HepG2 (cell line): Measurements from ENCODE around the gene ACSL5. TPM values are rescaled to one million over a fixed set of nuclear protein-coding genes. Genes with fewer than 3 reads are reported as not detected.

Experiments used
- ATAC-seq: fragments of 200-7000 bp; cut with Tn5 transposase; 3 replicates; pipeline ENCODE4 v1.9.1; 2020; ENCODE audit warnings: mild to moderate bottlenecking, moderate library complexity
- BruUV-seq: library from RNA; stranded (reverse); fragments of 400-500 nt; replicated peaks from 2 replicates; lab custom pipeline; 2021; lab: Mats Ljungman, UMichigan
- CTCF ChIA-PET: fragments of 300-600 bp; formaldehyde crosslinking; extraction: SDS; loops from one replicate; lab custom pipeline; 2021; ENCODE audit warnings: low total read pairs, inconsistent platforms, low intra/inter-chr PET ratio; lab: Yijun Ruan, JAX
- POLR2A ChIA-PET: fragments of 350-600 bp; sonication (Branson Sonifier 250); formaldehyde crosslinking; loops from one replicate; lab custom pipeline; 2020; ENCODE audit warnings: antibody characterized with exemption, inconsistent platforms; lab: Yijun Ruan, JAX
- DNase-seq: peaks from one replicate; pipeline ENCODE4 v3.0.0-alpha.2; 2015; ENCODE audit warnings: low spot score
- FAIRE-seq: peaks from 3 replicates; lab custom pipeline; 2011; peaks lifted over from hg19 to GRCh38; lab: Jason Lieb, UNC
- H2AFZ ChIP-seq: one replicate; pipeline ENCODE4 v1.6.1; 2011; ENCODE audit warnings: low read length, inconsistent platforms
- H3K27ac ChIP-seq: fragments of 300-600 bp; 3 replicates; pipeline ENCODE4 v1.8.0; 2011; ENCODE audit warnings: mixed run types, mild to moderate bottlenecking, mixed read lengths, low read length, inconsistent platforms; ENCODE audit not compliant: insufficient read depth; ENCODE audit errors: extremely low read length
- H3K27me3 ChIP-seq, 2 experiments: fragments of 200-600 bp in 1 of 2; 2 replicates in 1 of 2; 3 replicates in 1 of 2; pipeline versions ENCODE4 v1.6.0 to v1.8.0; 2011; ENCODE audit warnings: low read length in 2 of 2, mild to moderate bottlenecking in 2 of 2, moderate library complexity in 2 of 2, inconsistent platforms in 1 of 2; ENCODE audit not compliant: insufficient read depth in 2 of 2, control insufficient read depth in 1 of 2
- H3K36me3 ChIP-seq, 2 experiments: fragments of 200-600 bp in 1 of 2; replicated peaks in 1 of 2; 2 replicates in 1 of 2; 3 replicates in 1 of 2; pipeline versions ENCODE4 v1.5.1 to v1.8.0; 2011; ENCODE audit warnings: low read length in 2 of 2, inconsistent platforms in 1 of 2; ENCODE audit not compliant: insufficient read depth in 2 of 2, control insufficient read depth in 1 of 2
- H3K4me1 ChIP-seq: 2 replicates; pipeline ENCODE4 v1.5.1; 2012; ENCODE audit warnings: low read length, inconsistent platforms; ENCODE audit not compliant: insufficient read depth
- H3K4me2 ChIP-seq: 2 replicates; pipeline ENCODE4 v1.6.0; 2011; ENCODE audit warnings: low read depth, low read length, inconsistent platforms
- H3K4me3 ChIP-seq, 3 experiments: fragments of 200-600 bp in 1 of 3; sonication (generic), shearing (Covaris generic) in 1 of 3; replicated peaks in 1 of 3; 2 replicates each; pipeline ENCODE4 v1.5.1; 2011 to 2016; ENCODE audit warnings: low read length in 3 of 3, inconsistent platforms in 2 of 3, low read depth in 2 of 3, mild to moderate bottlenecking in 2 of 3, control low read depth in 1 of 3, mixed read lengths in 1 of 3; ENCODE audit not compliant: insufficient read depth in 1 of 3
- H3K79me2 ChIP-seq: one replicate; pipeline ENCODE4 v1.6.1; 2011; ENCODE audit warnings: low read length, inconsistent platforms; ENCODE audit not compliant: insufficient read depth
- H3K9ac ChIP-seq: 2 replicates; pipeline ENCODE4 v1.6.0; 2011; ENCODE audit warnings: mild to moderate bottlenecking, low read depth, low read length, inconsistent platforms; ENCODE audit not compliant: insufficient read depth
- H3K9me3 ChIP-seq: 2 replicates; pipeline ENCODE4 v1.5.1; 2012; ENCODE audit warnings: mild to moderate bottlenecking, low read length
- H4K20me1 ChIP-seq: 2 replicates; pipeline ENCODE4 v1.6.0; 2011; ENCODE audit warnings: inconsistent platforms, mild to moderate bottlenecking, low read length, moderate library complexity; ENCODE audit not compliant: insufficient read depth
- ATAD3A ChIP-seq: sonication (generic); formaldehyde crosslinking; IDR thresholded peaks from 2 replicates; pipeline ENCODE4 v1.4.0; 2020; ENCODE audit warnings: missing genetic modification reagents
- GRHL1 ChIP-seq: sonication (generic); formaldehyde crosslinking; conservative IDR thresholded peaks from 2 replicates; pipeline ENCODE4 v1.8.0; 2022; ENCODE audit warnings: missing genetic modification reagents
- LCORL ChIP-seq, 2 experiments: fragments of 450-650 bp in 1 of 2; sonication (generic) in 1 of 2; formaldehyde crosslinking in 1 of 2; IDR thresholded peaks; 2 replicates each; pipeline versions ENCODE4 v1.5.0 to v1.6.1; 2017 to 2020; ENCODE audit warnings: antibody characterized with exemption in 1 of 2, missing genetic modification reagents in 1 of 2
- NPAS2 ChIP-seq: sonication (generic); formaldehyde crosslinking; IDR thresholded peaks from 2 replicates; pipeline ENCODE4 v1.8.0; 2022; ENCODE audit warnings: mild to moderate bottlenecking, missing genetic modification reagents, borderline replicate concordance
- NR2F6 ChIP-seq, 2 experiments: IDR thresholded peaks; 2 replicates each; pipeline ENCODE4 v1.6.1; 2016; ENCODE audit warnings: antibody characterized with exemption in 1 of 2, mild to moderate bottlenecking in 1 of 2
- STAT6 ChIP-seq: sonication (generic); formaldehyde crosslinking; IDR thresholded peaks from 2 replicates; pipeline ENCODE4 v1.4.0; 2020; ENCODE audit warnings: missing genetic modification reagents, mild to moderate bottlenecking, borderline replicate concordance
- TBL1XR1 ChIP-seq: fragments of 150-350 bp; IDR thresholded peaks from 2 replicates; pipeline ENCODE4 v1.6.1; 2014; ENCODE audit warnings: borderline replicate concordance, low read length; ENCODE audit not compliant: partially characterized antibody
- ZNF138 ChIP-seq: sonication (generic); formaldehyde crosslinking; IDR thresholded peaks from 2 replicates; pipeline ENCODE4 v1.5.0; 2020; ENCODE audit warnings: mild to moderate bottlenecking, low read depth, missing genetic modification reagents
- WGBS: methylation state at CpG from one replicate; pipeline ENCODE4 v1.1.6; 2017; ENCODE audit warnings: low lambda C conversion rate; 5-methylcytosine and 5-hydroxymethylcytosine counted together
- in situ Hi-C: cut with HindIII; loops from 2 replicates; pipeline ENCODE4 v1.10.0; 2017; ENCODE audit warnings: low pct_unique_long_range_greater_than_20kb; ENCODE audit not compliant: extremely low pct_ligation_motif_present
- intact Hi-C: fragments of 100-400 bp; cut with micrococcal nuclease; formaldehyde crosslinking; loops from one replicate; pipeline ENCODE4 v1.10.0; 2022; ENCODE audit not compliant: unreplicated experiment
- polyA plus RNA-seq, 8 experiments: library from polyadenylated mRNA; depleted of rRNA in 3 of 8; stranded (reverse) in 7 of 8; unstranded in 1 of 8; fragments of >200 nt; fragmentation: Illumina TruSeq in 4 of 8; extraction: Trizol in 4 of 8; gene quantifications; 2 replicates each; pipeline versions ENCODE4 v1.2.1 to v1.2.3, GENCODE V29; 2011 to 2016; ENCODE audit warnings: low read depth in 4 of 8, missing spikeins in 1 of 8, mixed read lengths in 1 of 8; ENCODE audit not compliant: insufficient read depth in 1 of 8
- total RNA-seq, 5 experiments: library from RNA; depleted of rRNA; stranded (reverse); fragments of >200 nt; fragmentation: Illumina TruSeq; extraction: Trizol; gene quantifications; 2 replicates each; pipeline ENCODE4 v1.2.3, GENCODE V29; 2016; ENCODE audit warnings: low read depth in 1 of 5
- TF ChIP-seq, protein P1 (sequence below): sonication (generic); formaldehyde crosslinking; IDR thresholded peaks from 2 replicates; pipeline ENCODE4 v1.5.0; 2020; ENCODE audit warnings: missing genetic modification reagents

Gene ACSL5
- total and polyA plus RNA-seq, 2 of the 13 experiments (the other 11 are each of a cell fraction or from before 2014, with no cell fraction given) = 56.4 to 82.5 TPM

GRCh38 chr10:112332509-112333228 is 41.2 kb upstream of the ACSL5 start (continued):
- peak; percentile 45; the same call in 1 of the 2 replicates for TF ChIP-seq NR2F6 (IDR thresholded peaks at IDR 0.05)
- TF ChIP-seq NR2F6 (CRISPR knock-in tag; IDR thresholded peaks at IDR 0.05) = no peak

GRCh38 chr10:112333452-112333851 is 40.5 kb upstream of the ACSL5 start:
- Histone ChIP-seq H3K9ac (no peak overlapping the region), H3K36me3 (no peaks in the 10 kb centered on the region), H3K79me2 (no peaks in the 10 kb centered on the region), H3K4me1 (peaks cover 60% of the 10 kb centered on the region), H2AFZ (no peak overlapping the region), H4K20me1 (no peaks in the 10 kb centered on the region), H3K4me2 (no peak overlapping the region), H3K27me3 (no peaks in the 10 kb centered on the region), H3K4me3 (no peak overlapping the region), H3K27ac (no peak overlapping the region), H3K9me3 (no peaks in the 10 kb centered on the region)
- in situ Hi-C loops = loop anchor here (25.0 kb wide), 1 partner anchor 104 kb away; the partner anchor contains the start of genes VTI1A and ZDHHC6
- 61% methylated on average over 4 of the region's 4 CpGs for WGBS
- ATAC-seq (no peak), DNase-seq (no peak), FAIRE-seq (no peak)
- ChIA-PET POLR2A (interaction anchor here (1.4 kb wide), 1 partner anchor 102 kb away, joined by 3 read pairs; no protein-coding TSS in a partner anchor), CTCF (no interaction called here)
- BruUV-seq = no TSS peak
- intact Hi-C loops = loop anchor here (5.0 kb wide), 2 partner anchors 39 to 59 kb away; partner anchors contain the start of gene ACSL5
- TF ChIP-seq TBL1XR1 = no peak
- no peak for TF ChIP-seq LCORL (IDR thresholded peaks at IDR 0.05)
- TF ChIP-seq LCORL (CRISPR knock-in tag; IDR thresholded peaks at IDR 0.05) = no peak
- no peak for TF ChIP-seq NPAS2 (CRISPR knock-in tag)
- TF ChIP-seq ZNF138 (CRISPR knock-in tag) = no peak
- TF ChIP-seq ATAD3A (CRISPR knock-in tag) = no peak
- TF ChIP-seq, protein P1, sequence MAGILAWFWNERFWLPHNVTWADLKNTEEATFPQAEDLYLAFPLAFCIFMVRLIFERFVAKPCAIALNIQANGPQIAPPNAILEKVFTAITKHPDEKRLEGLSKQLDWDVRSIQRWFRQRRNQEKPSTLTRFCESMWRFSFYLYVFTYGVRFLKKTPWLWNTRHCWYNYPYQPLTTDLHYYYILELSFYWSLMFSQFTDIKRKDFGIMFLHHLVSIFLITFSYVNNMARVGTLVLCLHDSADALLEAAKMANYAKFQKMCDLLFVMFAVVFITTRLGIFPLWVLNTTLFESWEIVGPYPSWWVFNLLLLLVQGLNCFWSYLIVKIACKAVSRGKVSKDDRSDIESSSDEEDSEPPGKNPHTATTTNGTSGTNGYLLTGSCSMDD = no peak
- TF ChIP-seq GRHL1 = no peak
- TF ChIP-seq STAT6 (CRISPR knock-in tag) = no peak
